ENCODE results near the gene NPNT. TPM values are rescaled to one million over a fixed set of nuclear protein-coding genes. Genes with fewer than 3 reads are reported as not detected.

The NPNT gene
- polyA plus RNA-seq, 1 of the 3 experiments (the other 2 are of a cell fraction) = not detected

GRCh38 chr4:106011387-106011786 is 116.1 kb downstream of the NPNT start (continued):
- TF ChIP-seq MAX (IDR thresholded peaks at IDR 0.05; ENCODE audit: low read depth) = no peak
- no peak for TF ChIP-seq RCOR1 (IDR thresholded peaks at IDR 0.05; ENCODE audit: low read length)
- TF ChIP-seq YY1 (IDR thresholded peaks at IDR 0.05; ENCODE audit: low read depth) = no peak
- no peak for TF ChIP-seq MXI1 (IDR thresholded peaks at IDR 0.05; ENCODE audit: low read depth, low read length)
- TF ChIP-seq EZH2phosphoT487 (IDR thresholded peaks at IDR 0.05; ENCODE audit: borderline replicate concordance, low read depth) = no peak
- no peak for TF ChIP-seq JUND (IDR thresholded peaks at IDR 0.05)

- Histone ChIP-seq H3F3A (replicated peaks; ENCODE audit: insufficient read depth) (no peaks in the 10 kb centered on the region), H3K9me2 (no peaks in the 10 kb centered on the region), H3K79me2 (ENCODE audit: insufficient read depth) (no peaks in the 10 kb centered on the region), H3K27ac (ENCODE audit: low read depth in 2 of 2, low read length in 1 of 2) (no peak overlapping the region), H3K9me3 (no peaks in the 10 kb centered on the region), H3K27me3 (ENCODE audit: insufficient read depth) (no peaks in the 10 kb centered on the region), H4K20me1 (ENCODE audit: insufficient read depth) (no peaks in the 10 kb centered on the region), H3K4me2 (no peak overlapping the region), H2AFZ (ENCODE audit: low read depth) (no peak overlapping the region), H3K4me1 (ENCODE audit: control insufficient read depth in 1 of 2, insufficient read depth in 2 of 2, low read depth in 1 of 2, low read length in 1 of 2) (no peaks in the 10 kb centered on the region), H3K36me3 (replicated peaks in 1 of 2; ENCODE audit: control insufficient read depth in 1 of 2, insufficient read depth in 2 of 2, low read length in 1 of 2) (no peaks in the 10 kb centered on the region), H3K9ac (no peak overlapping the region), H3K4me3 (ENCODE audit: low read depth in 2 of 2, low read length in 1 of 2) (no peak overlapping the region)
- WGBS (ENCODE audit: low lambda C conversion rate) = 57% methylated on average over 5 of the region's 5 CpGs
- DNase-seq = no peak
- ChIA-PET CTCF (no interaction called here), POLR2A (no interaction called here)
- TF ChIP-seq RXRA (IDR thresholded peaks at IDR 0.05; ENCODE audit: borderline replicate concordance, low read depth) (no peak), TAF1 (IDR thresholded peaks at IDR 0.05; ENCODE audit: borderline replicate concordance, low read depth, low read length) (no peak), FOSL2 (IDR thresholded peaks at IDR 0.05; ENCODE audit: borderline replicate concordance, low read depth) (no peak), CTCF (IDR thresholded peaks at IDR 0.05) (no peak), TCF12 (IDR thresholded peaks at IDR 0.05) (no peak), YY1 (IDR thresholded peaks at IDR 0.05; ENCODE audit: low read depth) (no peak)
- TF ChIP-seq, protein P1, sequence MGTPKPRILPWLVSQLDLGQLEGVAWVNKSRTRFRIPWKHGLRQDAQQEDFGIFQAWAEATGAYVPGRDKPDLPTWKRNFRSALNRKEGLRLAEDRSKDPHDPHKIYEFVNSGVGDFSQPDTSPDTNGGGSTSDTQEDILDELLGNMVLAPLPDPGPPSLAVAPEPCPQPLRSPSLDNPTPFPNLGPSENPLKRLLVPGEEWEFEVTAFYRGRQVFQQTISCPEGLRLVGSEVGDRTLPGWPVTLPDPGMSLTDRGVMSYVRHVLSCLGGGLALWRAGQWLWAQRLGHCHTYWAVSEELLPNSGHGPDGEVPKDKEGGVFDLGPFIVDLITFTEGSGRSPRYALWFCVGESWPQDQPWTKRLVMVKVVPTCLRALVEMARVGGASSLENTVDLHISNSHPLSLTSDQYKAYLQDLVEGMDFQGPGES (IDR thresholded peaks at IDR 0.05; ENCODE audit: low read depth, low read length) = no peak
- TF ChIP-seq, protein P2, sequence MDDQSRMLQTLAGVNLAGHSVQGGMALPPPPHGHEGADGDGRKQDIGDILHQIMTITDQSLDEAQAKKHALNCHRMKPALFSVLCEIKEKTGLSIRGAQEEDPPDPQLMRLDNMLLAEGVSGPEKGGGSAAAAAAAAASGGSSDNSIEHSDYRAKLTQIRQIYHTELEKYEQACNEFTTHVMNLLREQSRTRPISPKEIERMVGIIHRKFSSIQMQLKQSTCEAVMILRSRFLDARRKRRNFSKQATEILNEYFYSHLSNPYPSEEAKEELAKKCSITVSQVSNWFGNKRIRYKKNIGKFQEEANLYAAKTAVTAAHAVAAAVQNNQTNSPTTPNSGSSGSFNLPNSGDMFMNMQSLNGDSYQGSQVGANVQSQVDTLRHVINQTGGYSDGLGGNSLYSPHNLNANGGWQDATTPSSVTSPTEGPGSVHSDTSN (IDR thresholded peaks at IDR 0.05) = no peak
Measured at GRCh38 chr4:106017975-106018374, 122.7 kb downstream of the NPNT start.

Measured in SK-N-SH (cell line).